Endothelial cell of umbilical vein (primary cell): ENCODE data around the gene LAMB4. TPM values are rescaled to one million over a fixed set of nuclear protein-coding genes. Genes with fewer than 3 reads are reported as not detected.

Experiments used
- BruUV-seq: library from RNA; stranded (reverse); fragments of 400-500 nt; replicated peaks from 2 replicates; lab custom pipeline; 2021; lab: Mats Ljungman, UMichigan
- CTCF ChIA-PET: fragments of 300-600, 350-600 bp; sonication (Branson Sonifier 250); formaldehyde crosslinking; loops from one replicate; lab custom pipeline; 2021; ENCODE audit warnings: antibody characterized with exemption, inconsistent platforms; lab: Charles Lee
- POLR2A ChIA-PET: fragments of 300-600, 350-600 bp; sonication (Branson Sonifier 250); formaldehyde crosslinking; loops from one replicate; lab custom pipeline; 2021; ENCODE audit warnings: antibody characterized with exemption, inconsistent platforms; lab: Charles Lee
- DNase-seq: peaks from one replicate; pipeline ENCODE4 v3.0.0-alpha.2; 2011; ENCODE audit warnings: low read depth, low spot score
- FAIRE-seq: peaks from 2 replicates; lab custom pipeline; 2011; peaks lifted over from hg19 to GRCh38; lab: Jason Lieb, UNC
- H2AFZ ChIP-seq: 2 replicates; pipeline ENCODE4 v1.6.0; 2012; ENCODE audit warnings: low read depth, low read length, control low read depth, inconsistent platforms
- H3K27ac ChIP-seq: 2 replicates; pipeline ENCODE4 v1.5.1; 2011; ENCODE audit warnings: low read depth, mild to moderate bottlenecking, control low read depth, low read length, moderate library complexity; ENCODE audit not compliant: insufficient read depth
- H3K27me3 ChIP-seq, 2 experiments: 2 replicates each; pipeline versions ENCODE4 v1.6.0 to v1.6.1; 2011; ENCODE audit warnings: low read length in 2 of 2, mixed read lengths in 1 of 2; ENCODE audit not compliant: control insufficient read depth in 2 of 2, insufficient read depth in 2 of 2
- H3K36me3 ChIP-seq, 2 experiments: 2 replicates in 1 of 2; 3 replicates in 1 of 2; pipeline ENCODE4 v1.5.1; 2011; ENCODE audit warnings: low read length in 2 of 2, mild to moderate bottlenecking in 1 of 2, moderate library complexity in 1 of 2; ENCODE audit not compliant: control insufficient read depth in 2 of 2, insufficient read depth in 2 of 2; ENCODE audit errors: extremely low read depth in 1 of 2
- H3K4me1 ChIP-seq: 3 replicates; pipeline ENCODE4 v1.5.1; 2011; ENCODE audit warnings: mild to moderate bottlenecking, low read length; ENCODE audit not compliant: control insufficient read depth, insufficient read depth; ENCODE audit errors: extremely low read depth
- H3K4me2 ChIP-seq: 2 replicates; pipeline ENCODE4 v1.6.1; 2011; ENCODE audit warnings: low read length, control low read depth, mixed read lengths; ENCODE audit not compliant: insufficient read depth
- H3K4me3 ChIP-seq, 3 experiments: fragments of 200-600 bp in 1 of 3; sonication (generic), shearing (Covaris generic) in 1 of 3; replicated peaks in 1 of 3; 2 replicates each; pipeline ENCODE4 v1.5.1; 2011 to 2016; ENCODE audit warnings: control low read depth in 3 of 3, low read length in 3 of 3, mild to moderate bottlenecking in 2 of 3, inconsistent platforms in 1 of 3, low read depth in 1 of 3, moderate library complexity in 1 of 3; ENCODE audit not compliant: insufficient read depth in 1 of 3
- H3K79me2 ChIP-seq: 2 replicates; pipeline ENCODE4 v1.6.0; 2012; ENCODE audit warnings: low read length, inconsistent platforms; ENCODE audit not compliant: control insufficient read depth, insufficient read depth
- H3K9ac ChIP-seq: replicated peaks from 2 replicates; pipeline ENCODE3; 2011; ENCODE audit warnings: low read length, control low read depth; ENCODE audit not compliant: insufficient read depth; ENCODE audit errors: extremely low read depth
- H3K9me1 ChIP-seq: replicated peaks from 3 replicates; pipeline ENCODE4 v1.6.0; 2011; ENCODE audit warnings: mild to moderate bottlenecking, low read length; ENCODE audit not compliant: control insufficient read depth, insufficient read depth; ENCODE audit errors: extremely low read depth
- H3K9me3 ChIP-seq: replicated peaks from 2 replicates; pipeline ENCODE4 v1.5.1; 2012; ENCODE audit warnings: low read length, inconsistent platforms; ENCODE audit not compliant: control insufficient read depth, insufficient read depth
- H4K20me1 ChIP-seq: replicated peaks from 2 replicates; pipeline ENCODE3; 2011; ENCODE audit warnings: mild to moderate bottlenecking, low read length; ENCODE audit not compliant: control insufficient read depth, insufficient read depth; ENCODE audit errors: extremely low read depth
- CTCF ChIP-seq, 2 donors: IDR thresholded peaks; 1 replicate in 1 of 2; 2 replicates in 1 of 2; pipeline ENCODE4 v1.5.1; 2011; ENCODE audit warnings: low read length in 2 of 2, mild to moderate bottlenecking in 2 of 2, moderate library complexity in 2 of 2, control low read depth in 1 of 2, inconsistent platforms in 1 of 2, low read depth in 1 of 2; ENCODE audit not compliant: insufficient read depth in 1 of 2; ENCODE audit errors: extremely low read depth in 1 of 2
- EZH2 ChIP-seq: IDR thresholded peaks from 2 replicates; pipeline ENCODE4 v1.6.1; 2012; ENCODE audit warnings: borderline replicate concordance, low read depth, mild to moderate bottlenecking, moderate library complexity, low read length, inconsistent platforms; ENCODE audit not compliant: severe bottlenecking
- FOS ChIP-seq: IDR thresholded peaks from 2 replicates; pipeline ENCODE4 v1.6.1; 2011; ENCODE audit warnings: mild to moderate bottlenecking, low read length, moderate library complexity, borderline replicate concordance; ENCODE audit not compliant: insufficient read depth
- GATA2 ChIP-seq: IDR thresholded peaks from 2 replicates; pipeline ENCODE4 v1.7.0; 2011; ENCODE audit warnings: low read depth, mild to moderate bottlenecking, moderate library complexity, mixed read lengths, low read length; ENCODE audit not compliant: insufficient read length, insufficient read depth
- JUN ChIP-seq: IDR thresholded peaks from 2 replicates; pipeline ENCODE4 v1.6.1; 2011; ENCODE audit warnings: borderline replicate concordance, low read depth; ENCODE audit not compliant: insufficient read length, insufficient read depth
- MAX ChIP-seq: IDR thresholded peaks from 2 replicates; pipeline ENCODE4 v1.6.1; 2011; ENCODE audit not compliant: insufficient read depth, insufficient read length
- MYC ChIP-seq: IDR thresholded peaks from one replicate; pipeline ENCODE4 v1.6.1; 2011; ENCODE audit warnings: mild to moderate bottlenecking, low read depth, low read length
- POLR2A ChIP-seq: IDR thresholded peaks from 2 replicates; pipeline ENCODE4 v1.6.1; 2012; ENCODE audit warnings: low read depth, mild to moderate bottlenecking, control low read depth, low read length
- POLR2AphosphoS5 ChIP-seq: IDR thresholded peaks from 2 replicates; pipeline ENCODE4 v1.6.1; 2012; ENCODE audit warnings: low read depth, mild to moderate bottlenecking, control low read depth, low read length, moderate library complexity; ENCODE audit not compliant: insufficient read depth
- dilution Hi-C: fragments of 300-500 bp; cut with MboI; formaldehyde crosslinking; loops from one replicate; pipeline ENCODE4 v1.15.0; 2019; ENCODE audit warnings: low sequenced_read_pairs; ENCODE audit not compliant: extremely low pct_ligation_motif_present
- intact Hi-C: fragments of 100-400 bp; cut with micrococcal nuclease; formaldehyde crosslinking; loops from one replicate; pipeline ENCODE4 v1.10.0; 2022
- polyA plus RNA-seq, 4 experiments: library from polyadenylated mRNA; depleted of rRNA in 3 of 4; stranded (reverse) in 3 of 4; unstranded in 1 of 4; fragments of >200 nt; gene quantifications; 2 replicates each; pipeline versions ENCODE4 v1.2.1 to v1.2.3, GENCODE V29; 2011 to 2012; ENCODE audit warnings: missing spikeins in 1 of 4
- total RNA-seq: library from RNA; stranded (reverse); gene quantifications from 2 replicates; pipeline ENCODE4 v1.2.3, GENCODE V29; 2021

The LAMB4 gene
- total and polyA plus RNA-seq, 2 donors (not counting 3 experiments of a cell fraction or from before 2014, with no cell fraction given) = 0.15 to 0.20 TPM

GRCh38 chr7:108138911-108139310 is 8.8 kb upstream of the LAMB4 start:
- POLR2A ChIA-PET = interaction anchor here (0.5 kb wide), 1 partner anchor 42 kb away, joined by 3 read pairs; no protein-coding TSS in a partner anchor
- no peaks in the 10 kb centered on the region for H3K9me1 ChIP-seq
- peak; percentile 44 for DNase-seq
- H3K4me3 ChIP-seq = no peak overlapping the region
- H4K20me1 ChIP-seq = no peaks in the 10 kb centered on the region
- no peaks in the 10 kb centered on the region for H3K9me3 ChIP-seq
- no peaks in the 10 kb centered on the region for H3K4me1 ChIP-seq
- H3K27ac ChIP-seq = no peak overlapping the region
- H3K36me3 ChIP-seq = no peaks in the 10 kb centered on the region
- H2AFZ ChIP-seq = no peak overlapping the region
- intact Hi-C loops = no loop called here
- CTCF ChIA-PET = interaction anchor here (1.0 to 1.2 kb wide), 2 partner anchors 9 to 151 kb away, joined by 3 read pairs; partner anchors contain the start of gene LAMB4
- TF ChIP-seq POLR2AphosphoS5 (no peak), MYC (no peak), CTCF (IDR thresholded peaks at IDR 0.05; ENCODE audit: extremely low read depth in 1 of 2, insufficient read depth in 1 of 2, low read depth in 1 of 2, low read length in 2 of 2) (no peak), GATA2 (no peak), JUN (no peak), POLR2A (no peak), EZH2 (no peak), FOS (no peak), MAX (no peak)
- BruUV-seq = no TSS peak
- no peaks in the 10 kb centered on the region for H3K79me2 ChIP-seq
- dilution Hi-C loops = no loop called here
- no peaks in the 10 kb centered on the region for H3K27me3 ChIP-seq
- FAIRE-seq = peak; percentile 76
- no peak overlapping the region for H3K4me2 ChIP-seq
- no peak overlapping the region for H3K9ac ChIP-seq
